ENCODE results near the gene IRF1.

- TF ChIP-seq CTCF (conservative IDR thresholded peaks at IDR 0.05; ENCODE audit: low read depth, low read length) = no peak
- TF ChIP-seq EZH2 (IDR thresholded peaks at IDR 0.05; ENCODE audit: borderline replicate concordance, low read depth, low read length, poor library complexity, severe bottlenecking) = no peak
Observed at GRCh38 chr5:132528021-132528420, 37.4 kb upstream of the IRF1 start.

All from A673 (cell line).